ENCODE measurements around the gene CD3D.

The CD3D gene

GRCh38 chr11:118304227-118304567, 38.3 kb downstream of the CD3D start:
- peaks cover 6% of the 10 kb centered on the region for H3K27me3 ChIP-seq (ENCODE audit: insufficient read depth, insufficient read length)
- TF ChIP-seq ZNF274 (IDR thresholded peaks at IDR 0.05; ENCODE audit: low read depth, low read length): no peak
- no peak for TF ChIP-seq YY1 (IDR thresholded peaks at IDR 0.05; ENCODE audit: insufficient read depth, insufficient read length)
- no peak for TF ChIP-seq SUZ12 (IDR thresholded peaks at IDR 0.05; ENCODE audit: extremely low read depth, insufficient read depth, insufficient read length)
- H3K4me3 ChIP-seq (ENCODE audit: insufficient read length, low read depth): no peak overlapping the region
- H3K9ac ChIP-seq (ENCODE audit: insufficient read length, low read depth): no peak overlapping the region
- no peak for DNase-seq (ENCODE audit: low read depth, low spot score)
- H3K4me1 ChIP-seq (ENCODE audit: insufficient read depth, insufficient read length): peaks cover 1% of the 10 kb centered on the region
- H3K9me3 ChIP-seq (ENCODE audit: insufficient read depth, low read length): no peaks in the 10 kb centered on the region
- no peaks in the 10 kb centered on the region for H3K36me3 ChIP-seq (ENCODE audit: insufficient read depth, insufficient read length, low read length)

DNA sequence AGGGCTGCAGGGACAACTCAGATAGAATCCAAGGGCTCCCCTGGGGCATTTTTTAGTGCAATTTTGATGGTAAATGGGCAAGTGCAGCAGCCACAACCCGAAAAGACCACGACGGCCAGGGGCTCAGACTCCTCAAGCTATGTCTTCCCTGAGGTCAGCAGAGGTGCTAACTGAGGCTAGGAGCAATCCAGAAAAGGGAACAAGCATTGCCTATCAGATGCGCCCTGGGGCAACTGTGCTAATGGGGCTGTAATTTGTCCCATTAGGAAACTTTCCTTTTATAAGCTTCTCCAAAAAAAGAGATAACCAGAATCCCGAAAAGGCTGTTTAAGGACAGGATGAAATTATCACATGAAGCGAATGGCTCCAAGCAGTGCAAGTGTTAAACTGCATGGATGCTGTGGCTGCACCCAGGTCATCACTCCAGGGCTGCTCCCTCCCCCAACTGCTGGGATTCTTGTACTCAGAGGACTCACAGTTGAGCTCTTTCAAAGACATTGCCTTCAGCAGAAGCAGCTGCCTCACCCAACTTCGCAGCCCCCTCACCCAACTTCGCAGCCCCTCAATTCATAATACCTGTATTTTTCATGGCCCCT, 40.8 kb downstream of the CD3D start:
- TF ChIP-seq SUZ12 (IDR thresholded peaks at IDR 0.05; ENCODE audit: extremely low read depth, insufficient read depth, insufficient read length) (no peak), ZNF274 (IDR thresholded peaks at IDR 0.05; ENCODE audit: low read depth, low read length) (no peak), YY1 (IDR thresholded peaks at IDR 0.05; ENCODE audit: insufficient read depth, insufficient read length) (no peak)
- no peak for DNase-seq (ENCODE audit: low read depth, low spot score)

DNA sequence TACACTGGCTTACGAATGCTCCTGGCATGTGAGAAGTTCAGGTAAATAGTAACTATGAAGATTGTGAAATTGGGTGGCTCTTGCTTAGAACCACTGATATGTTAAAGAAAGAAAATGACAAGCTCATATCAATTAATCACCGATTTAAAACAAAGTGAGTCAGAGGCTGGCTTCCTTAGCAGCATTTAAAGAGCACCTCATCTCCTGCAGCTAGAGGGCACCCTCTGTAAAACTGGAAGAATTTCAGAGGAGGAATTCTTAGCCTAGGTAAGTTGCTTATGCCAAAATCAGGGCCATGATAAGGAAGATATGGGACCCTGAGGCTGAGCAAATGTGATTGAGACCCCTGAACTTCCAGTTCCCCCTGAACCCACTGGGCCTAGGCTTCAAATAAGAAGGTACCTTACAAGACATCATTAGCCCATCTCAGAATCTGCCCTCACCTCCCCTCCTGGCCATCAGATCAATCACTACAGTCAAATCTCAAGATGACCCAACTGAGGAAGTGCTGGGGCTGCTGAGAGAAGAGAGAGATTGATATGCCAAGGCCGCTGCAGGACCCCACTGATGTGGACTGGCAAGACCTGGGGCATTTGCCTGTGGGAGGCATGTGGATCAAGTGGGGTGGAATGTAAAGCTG, 46.6 kb downstream of the CD3D start:
- DNase-seq (ENCODE audit: low read depth, low spot score): no peak
- Histone ChIP-seq H3K4me1 (ENCODE audit: insufficient read depth, insufficient read length) (no peaks in the 10 kb centered on the region), H3K9ac (ENCODE audit: insufficient read length, low read depth) (no peak overlapping the region), H3K36me3 (ENCODE audit: insufficient read depth, insufficient read length, low read length) (no peaks in the 10 kb centered on the region), H3K4me3 (ENCODE audit: insufficient read length, low read depth) (no peak overlapping the region), H3K27me3 (ENCODE audit: insufficient read depth, insufficient read length) (peaks cover 5% of the 10 kb centered on the region), H3K9me3 (ENCODE audit: insufficient read depth, low read length) (no peaks in the 10 kb centered on the region)
- TF ChIP-seq ZNF274 (IDR thresholded peaks at IDR 0.05; ENCODE audit: low read depth, low read length): no peak
- TF ChIP-seq SUZ12 (IDR thresholded peaks at IDR 0.05; ENCODE audit: extremely low read depth, insufficient read depth, insufficient read length): no peak
- TF ChIP-seq YY1 (IDR thresholded peaks at IDR 0.05; ENCODE audit: insufficient read depth, insufficient read length): no peak

More for the DNA sequence above, 40.8 kb downstream of the CD3D start:
- Histone ChIP-seq H3K4me3 (ENCODE audit: insufficient read length, low read depth) (no peak overlapping the region), H3K9me3 (ENCODE audit: insufficient read depth, low read length) (no peaks in the 10 kb centered on the region), H3K9ac (ENCODE audit: insufficient read length, low read depth) (no peak overlapping the region), H3K36me3 (ENCODE audit: insufficient read depth, insufficient read length, low read length) (no peaks in the 10 kb centered on the region), H3K4me1 (ENCODE audit: insufficient read depth, insufficient read length) (peaks cover 1% of the 10 kb centered on the region), H3K27me3 (ENCODE audit: insufficient read depth, insufficient read length) (peaks cover 6% of the 10 kb centered on the region)

DNA sequence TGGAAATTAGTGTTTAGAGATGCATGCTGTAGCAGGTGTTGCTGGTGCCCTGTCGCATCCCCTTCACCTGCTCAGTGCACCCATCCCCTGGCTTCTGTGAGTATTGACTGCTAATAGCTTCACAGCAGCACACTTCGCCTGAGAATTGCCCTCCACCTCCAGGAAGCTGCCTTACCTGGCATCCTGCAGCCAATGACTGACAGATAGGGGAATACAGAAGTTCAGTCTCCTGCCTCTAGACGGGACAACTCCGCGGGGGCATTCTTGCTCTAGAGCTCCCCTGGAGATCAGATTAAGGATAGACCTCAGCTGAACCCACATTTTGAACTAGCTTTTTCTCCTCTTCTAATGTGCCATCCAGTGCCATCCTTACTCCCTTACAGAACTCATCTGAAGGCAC, 47.3 kb downstream of the CD3D start:
- no peak for DNase-seq (ENCODE audit: low read depth, low spot score)

GRCh38 chr11:118294053-118294452, 48.5 kb downstream of the CD3D start:
- no peak for DNase-seq (ENCODE audit: low read depth, low spot score)
- no peaks in the 10 kb centered on the region for H3K27me3 ChIP-seq (ENCODE audit: insufficient read depth, insufficient read length)
- H3K4me1 ChIP-seq (ENCODE audit: insufficient read depth, insufficient read length): no peaks in the 10 kb centered on the region
- no peak overlapping the region for H3K4me3 ChIP-seq (ENCODE audit: insufficient read length, low read depth)
- H3K9ac ChIP-seq (ENCODE audit: insufficient read length, low read depth): no peak overlapping the region
- no peaks in the 10 kb centered on the region for H3K9me3 ChIP-seq (ENCODE audit: insufficient read depth, low read length)
- TF ChIP-seq ZNF274 (IDR thresholded peaks at IDR 0.05; ENCODE audit: low read depth, low read length) (no peak), YY1 (IDR thresholded peaks at IDR 0.05; ENCODE audit: insufficient read depth, insufficient read length) (no peak), SUZ12 (IDR thresholded peaks at IDR 0.05; ENCODE audit: extremely low read depth, insufficient read depth, insufficient read length) (no peak)
- H3K36me3 ChIP-seq (ENCODE audit: insufficient read depth, insufficient read length, low read length): no peaks in the 10 kb centered on the region

More for the DNA sequence above, 47.3 kb downstream of the CD3D start:
- TF ChIP-seq SUZ12 (IDR thresholded peaks at IDR 0.05; ENCODE audit: extremely low read depth, insufficient read depth, insufficient read length) (no peak), YY1 (IDR thresholded peaks at IDR 0.05; ENCODE audit: insufficient read depth, insufficient read length) (no peak), ZNF274 (IDR thresholded peaks at IDR 0.05; ENCODE audit: low read depth, low read length) (no peak)
- Histone ChIP-seq H3K9ac (ENCODE audit: insufficient read length, low read depth) (no peak overlapping the region), H3K9me3 (ENCODE audit: insufficient read depth, low read length) (no peaks in the 10 kb centered on the region), H3K4me3 (ENCODE audit: insufficient read length, low read depth) (no peak overlapping the region), H3K36me3 (ENCODE audit: insufficient read depth, insufficient read length, low read length) (no peaks in the 10 kb centered on the region), H3K4me1 (ENCODE audit: insufficient read depth, insufficient read length) (no peaks in the 10 kb centered on the region), H3K27me3 (ENCODE audit: insufficient read depth, insufficient read length) (no peaks in the 10 kb centered on the region)

- Histone ChIP-seq H3K9me3 (ENCODE audit: insufficient read depth, low read length) (no peaks in the 10 kb centered on the region), H3K4me1 (ENCODE audit: insufficient read depth, insufficient read length) (no peaks in the 10 kb centered on the region), H3K36me3 (ENCODE audit: insufficient read depth, insufficient read length, low read length) (no peaks in the 10 kb centered on the region), H3K4me3 (ENCODE audit: insufficient read length, low read depth) (no peak overlapping the region), H3K9ac (ENCODE audit: insufficient read length, low read depth) (no peak overlapping the region), H3K27me3 (ENCODE audit: insufficient read depth, insufficient read length) (no peaks in the 10 kb centered on the region)
- DNase-seq (ENCODE audit: low read depth, low spot score): no peak
- TF ChIP-seq SUZ12 (IDR thresholded peaks at IDR 0.05; ENCODE audit: extremely low read depth, insufficient read depth, insufficient read length): no peak
- no peak for TF ChIP-seq YY1 (IDR thresholded peaks at IDR 0.05; ENCODE audit: insufficient read depth, insufficient read length)
- no peak for TF ChIP-seq ZNF274 (IDR thresholded peaks at IDR 0.05; ENCODE audit: low read depth, low read length)
Measured at GRCh38 chr11:118291477-118292135, 50.9 kb downstream of the CD3D start.

DNA sequence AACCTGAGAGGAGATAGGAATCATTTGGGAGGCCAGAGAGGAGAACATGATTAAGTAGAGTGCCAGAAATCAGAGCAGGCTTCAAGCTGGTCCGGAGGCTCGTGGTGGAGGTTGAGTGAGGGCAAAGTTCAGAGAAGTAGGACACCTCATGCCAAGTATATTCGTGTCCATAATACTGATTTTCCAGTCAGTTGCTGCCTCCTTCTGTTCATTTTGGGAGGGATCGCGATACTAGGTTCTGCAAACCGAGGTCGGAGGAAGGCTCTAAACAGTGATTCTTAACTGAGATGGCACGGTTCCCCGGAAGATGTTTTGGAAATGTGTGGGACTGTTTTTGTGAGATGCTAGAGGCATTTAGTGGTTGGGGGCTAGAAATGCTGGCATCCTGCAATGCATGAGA, 51.6 kb downstream of the CD3D start:
- no peaks in the 10 kb centered on the region for H3K36me3 ChIP-seq (ENCODE audit: insufficient read depth, insufficient read length, low read length)
- no peak overlapping the region for H3K9ac ChIP-seq (ENCODE audit: insufficient read length, low read depth)
- DNase-seq (ENCODE audit: low read depth, low spot score): peak; percentile 16
- H3K9me3 ChIP-seq (ENCODE audit: insufficient read depth, low read length): no peaks in the 10 kb centered on the region
- no peaks in the 10 kb centered on the region for H3K4me1 ChIP-seq (ENCODE audit: insufficient read depth, insufficient read length)
- TF ChIP-seq ZNF274 (IDR thresholded peaks at IDR 0.05; ENCODE audit: low read depth, low read length) (no peak), SUZ12 (IDR thresholded peaks at IDR 0.05; ENCODE audit: extremely low read depth, insufficient read depth, insufficient read length) (no peak), YY1 (IDR thresholded peaks at IDR 0.05; ENCODE audit: insufficient read depth, insufficient read length) (no peak)
- H3K4me3 ChIP-seq (ENCODE audit: insufficient read length, low read depth): no peak overlapping the region
- H3K27me3 ChIP-seq (ENCODE audit: insufficient read depth, insufficient read length): no peaks in the 10 kb centered on the region

Measured in NT2/D1 (cell line).